ENCODE data around the gene GJB6. TPM values are rescaled to one million over a fixed set of nuclear protein-coding genes. Genes with fewer than 3 reads are reported as not detected.

The GJB6 gene
- polyA plus RNA-seq, 2 of the 4 experiments (the other 2 are of a cell fraction), result 0.06 TPM; not detected in 1

- POLR2A ChIA-PET, result no interaction called here
- CTCF ChIA-PET, result no interaction called here
- FAIRE-seq (no peak), DNase-seq (ENCODE audit: low read depth in 1 of 2, low spot score in 1 of 2) (no peak), ATAC-seq (no peak)
- no peaks in the 10 kb centered on the region for H3K4me1 ChIP-seq
- no peak overlapping the region for H3K27ac ChIP-seq
- no peak overlapping the region for H3K4me3 ChIP-seq
- WGBS (ENCODE audit: missing lambda C conversion rate), result 43% methylated on average over 5 of the region's 5 CpGs
- H3K9me3 ChIP-seq, result no peaks in the 10 kb centered on the region
- TF ChIP-seq FOSB (CRISPR knock-in tag; IDR thresholded peaks at IDR 0.05) (no peak), NFE2L2 (conservative IDR thresholded peaks at IDR 0.05; ENCODE audit: low read length) (no peak), ESRRA (IDR thresholded peaks at IDR 0.05; ENCODE audit: borderline replicate concordance, low read length) (no peak), SMC3 (IDR thresholded peaks at IDR 0.05) (no peak), FOXS1 (CRISPR knock-in tag; IDR thresholded peaks at IDR 0.05) (no peak), SREBF2 (IDR thresholded peaks at IDR 0.05) (no peak), NR3C1 (IDR thresholded peaks at IDR 0.05) (no peak), RFX5 (IDR thresholded peaks at IDR 0.05) (no peak), TFCP2L1 (CRISPR knock-in tag; IDR thresholded peaks at IDR 0.05) (no peak), KDM5A (IDR thresholded peaks at IDR 0.05) (no peak)
- TF ChIP-seq, protein P1, sequence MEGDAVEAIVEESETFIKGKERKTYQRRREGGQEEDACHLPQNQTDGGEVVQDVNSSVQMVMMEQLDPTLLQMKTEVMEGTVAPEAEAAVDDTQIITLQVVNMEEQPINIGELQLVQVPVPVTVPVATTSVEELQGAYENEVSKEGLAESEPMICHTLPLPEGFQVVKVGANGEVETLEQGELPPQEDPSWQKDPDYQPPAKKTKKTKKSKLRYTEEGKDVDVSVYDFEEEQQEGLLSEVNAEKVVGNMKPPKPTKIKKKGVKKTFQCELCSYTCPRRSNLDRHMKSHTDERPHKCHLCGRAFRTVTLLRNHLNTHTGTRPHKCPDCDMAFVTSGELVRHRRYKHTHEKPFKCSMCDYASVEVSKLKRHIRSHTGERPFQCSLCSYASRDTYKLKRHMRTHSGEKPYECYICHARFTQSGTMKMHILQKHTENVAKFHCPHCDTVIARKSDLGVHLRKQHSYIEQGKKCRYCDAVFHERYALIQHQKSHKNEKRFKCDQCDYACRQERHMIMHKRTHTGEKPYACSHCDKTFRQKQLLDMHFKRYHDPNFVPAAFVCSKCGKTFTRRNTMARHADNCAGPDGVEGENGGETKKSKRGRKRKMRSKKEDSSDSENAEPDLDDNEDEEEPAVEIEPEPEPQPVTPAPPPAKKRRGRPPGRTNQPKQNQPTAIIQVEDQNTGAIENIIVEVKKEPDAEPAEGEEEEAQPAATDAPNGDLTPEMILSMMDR (IDR thresholded peaks at IDR 0.05), result no peak
- H3K4me2 ChIP-seq, result no peak overlapping the region
Measured at GRCh38 chr13:20222553-20222952, 9.6 kb downstream of the GJB6 start.

- ChIA-PET CTCF (no interaction called here), POLR2A (no interaction called here)
- ATAC-seq, result no peak
- no peak for FAIRE-seq
- WGBS (ENCODE audit: missing lambda C conversion rate), result 45% methylated on average over 6 of the region's 6 CpGs
- H3K4me3 ChIP-seq, result no peak overlapping the region
- no peak overlapping the region for H3K4me2 ChIP-seq
- no peak for TF ChIP-seq HEYL (CRISPR knock-in tag; IDR thresholded peaks at IDR 0.05)
- no peak for TF ChIP-seq TP53 (CRISPR knock-in tag; IDR thresholded peaks at IDR 0.05)
- TF ChIP-seq KDM1A (IDR thresholded peaks at IDR 0.05; ENCODE audit: low read depth), result no peak
- no peak for TF ChIP-seq HMGXB4 (CRISPR knock-in tag; IDR thresholded peaks at IDR 0.05; ENCODE audit: borderline replicate concordance)
- TF ChIP-seq BHLHE40 (IDR thresholded peaks at IDR 0.05; ENCODE audit: low read depth, low read length), result no peak
- TF ChIP-seq PBX3 (IDR thresholded peaks at IDR 0.05), result no peak
- TF ChIP-seq CHD4 (IDR thresholded peaks at IDR 0.05; ENCODE audit: borderline replicate concordance), result no peak
- no peak for TF ChIP-seq KDM5A (IDR thresholded peaks at IDR 0.05)
- no peak for TF ChIP-seq FOXS1 (CRISPR knock-in tag; IDR thresholded peaks at IDR 0.05)
- no peak for TF ChIP-seq CEBPB (IDR thresholded peaks at IDR 0.05)
- no peaks in the 10 kb centered on the region for H3K4me1 ChIP-seq
- no peaks in the 10 kb centered on the region for H3K9me3 ChIP-seq
- no peak for DNase-seq (ENCODE audit: low read depth in 1 of 2, low spot score in 1 of 2)
- no peak overlapping the region for H3K27ac ChIP-seq
Measured at GRCh38 chr13:20221772-20222171, 10.3 kb downstream of the GJB6 start.

DNA sequence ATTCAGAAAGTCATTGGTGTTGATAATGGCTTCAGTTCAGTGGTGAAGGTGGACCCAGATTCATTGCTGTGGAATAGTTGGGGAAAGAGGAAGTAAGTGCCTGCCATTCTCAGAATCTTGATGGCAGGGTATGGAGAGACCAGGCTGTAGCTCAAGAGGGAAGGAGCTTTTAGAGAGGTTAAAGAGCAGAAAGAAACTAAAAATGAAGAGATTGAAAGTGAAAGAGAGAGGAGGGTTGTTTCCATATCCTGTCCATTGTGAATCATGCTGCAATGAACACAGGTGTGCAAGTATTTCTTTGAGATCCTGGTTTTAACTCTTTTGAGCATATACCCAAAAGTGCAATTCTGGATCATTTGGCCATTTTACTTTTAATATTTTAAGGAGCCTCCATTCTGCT lies 12.5 kb downstream of the GJB6 start:
- ATAC-seq (no peak), DNase-seq (ENCODE audit: low read depth in 1 of 2, low spot score in 1 of 2) (no peak), FAIRE-seq (no peak)
- Histone ChIP-seq H3K9me3 (no peaks in the 10 kb centered on the region), H3K4me3 (no peak overlapping the region), H3K4me2 (no peak overlapping the region), H3K27ac (no peak overlapping the region), H3K4me1 (no peaks in the 10 kb centered on the region)
- CTCF ChIA-PET, result no interaction called here
- TF ChIP-seq PBX3 (IDR thresholded peaks at IDR 0.05) (no peak), CEBPB (IDR thresholded peaks at IDR 0.05) (no peak), POLR2AphosphoS2 (conservative IDR thresholded peaks at IDR 0.05; ENCODE audit: low read length) (no peak), HMGXB4 (CRISPR knock-in tag; IDR thresholded peaks at IDR 0.05; ENCODE audit: borderline replicate concordance) (no peak)
- POLR2A ChIA-PET, result no interaction called here

Measured in A549 (cell line).